Inflammatory macrophage (primary cell): ENCODE measurements around the gene CFAP99.
"Not testable (repeated sequence)": the region's sequence is repeated elsewhere in the genome, so short reads cannot be mapped to it uniquely, and the experiment has no call there.

Experiments used
- DNase-seq, 2 donors: peaks; one replicate each; pipeline ENCODE4 v3.0.0-alpha.2; 2020 to 2022
- total RNA-seq, 18 experiments: gene quantifications; one replicate each; lab custom pipeline; 2026; ENCODE audit warnings: mixed read lengths in 6 of 18, inconsistent platforms in 2 of 18; lab: John Stamatoyannopoulos, UW

Gene CFAP99
- 0.08 to 1.0 (median 0.37) reads per million in 18 experiments for total RNA-seq

- peak; percentile 97 to 98 for DNase-seq
Measured at GRCh38 chr4:2418650-2419571, at the start of gene CFAP99. Gene CFAP99, plus strand, starts transcription at chr4:2418955.

GRCh38 chr4:2370597-2371320, 48.0 kb upstream of the CFAP99 start:
- DNase-seq, result no peak

GRCh38 chr4:2371765-2372487, 46.8 kb upstream of the CFAP99 start:
- no peak for DNase-seq

- DNase-seq, result no peak
Measured at GRCh38 chr4:2372488-2373030, 46.2 kb upstream of the CFAP99 start.

- no peak for DNase-seq
Measured at GRCh38 chr4:2373532-2373931, 45.2 kb upstream of the CFAP99 start.

- DNase-seq, result no peak
Measured at GRCh38 chr4:2375427-2375826, 43.3 kb upstream of the CFAP99 start.

- no peak for DNase-seq
Measured at GRCh38 chr4:2377241-2377640, 41.5 kb upstream of the CFAP99 start.

- no peak for DNase-seq
Measured at GRCh38 chr4:2378401-2378800, 40.4 kb upstream of the CFAP99 start.

- DNase-seq, result no peak
Measured at GRCh38 chr4:2378898-2379297, 39.9 kb upstream of the CFAP99 start.

GRCh38 chr4:2380589-2380988, 38.2 kb upstream of the CFAP99 start:
- DNase-seq, result not testable (repeated sequence)

- DNase-seq, result peak; percentile 73 to 89
Measured at GRCh38 chr4:2382769-2383202, 36.0 kb upstream of the CFAP99 start.

GRCh38 chr4:2383220-2383631, 35.5 kb upstream of the CFAP99 start:
- peak; percentile 83 to 90 for DNase-seq

- DNase-seq, result peak; percentile 17 to 37
Measured at GRCh38 chr4:2383760-2384159, 35.0 kb upstream of the CFAP99 start.

- no peak for DNase-seq
Measured at GRCh38 chr4:2384245-2384644, 34.5 kb upstream of the CFAP99 start.

- no peak for DNase-seq
Measured at GRCh38 chr4:2385516-2385915, 33.2 kb upstream of the CFAP99 start.

- DNase-seq, result no peak
Measured at GRCh38 chr4:2386717-2387116, 32.0 kb upstream of the CFAP99 start.

GRCh38 chr4:2387218-2387617, 31.5 kb upstream of the CFAP99 start:
- no peak for DNase-seq

GRCh38 chr4:2387829-2388228, 30.9 kb upstream of the CFAP99 start:
- DNase-seq, result no peak

GRCh38 chr4:2388429-2389182, 30.1 kb upstream of the CFAP99 start:
- peak; percentile 22 to 36 for DNase-seq

GRCh38 chr4:2389691-2390090, 29.1 kb upstream of the CFAP99 start:
- no peak for DNase-seq

GRCh38 chr4:2390146-2390545, 28.6 kb upstream of the CFAP99 start:
- DNase-seq, result peak; percentile 65 to 84
